GM19328 (cell line): ENCODE data around the gene ZNF654.

Experiments
- ATAC-seq: cut with Tn5 transposase; IDR thresholded peaks from one replicate; pipeline ENCODE4 v1.9.1; 2021; ENCODE audit warnings: mild to moderate bottlenecking, moderate library complexity; ENCODE audit not compliant: unreplicated experiment

ZNF654 gene

DNA sequence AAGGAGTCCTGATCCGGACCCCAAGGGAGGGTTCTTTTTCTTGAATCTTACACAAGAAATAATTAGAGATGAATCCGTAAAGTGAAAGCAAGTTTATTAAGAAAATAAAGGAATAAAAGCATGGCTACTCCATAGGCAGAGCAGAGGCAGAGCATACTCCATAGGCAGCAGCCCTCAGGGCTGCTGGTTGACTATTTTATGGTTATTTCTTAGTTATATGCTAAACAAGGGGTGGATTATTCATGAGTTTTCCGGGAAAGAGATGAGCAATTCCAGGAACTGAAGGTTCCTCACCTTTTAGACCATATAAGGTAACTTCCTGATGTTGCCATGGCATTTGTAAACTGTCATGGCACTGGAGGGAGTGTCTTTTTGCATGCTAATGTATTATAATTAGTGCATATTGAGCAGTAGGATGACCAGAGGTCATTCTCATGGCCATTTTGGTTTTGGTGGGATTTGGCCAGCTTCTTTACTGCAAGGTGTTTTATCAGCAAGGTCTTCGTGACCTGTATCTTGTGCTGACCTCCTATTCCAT, 132.9 kb downstream of the ZNF654 start:
- no peak for ATAC-seq

DNA sequence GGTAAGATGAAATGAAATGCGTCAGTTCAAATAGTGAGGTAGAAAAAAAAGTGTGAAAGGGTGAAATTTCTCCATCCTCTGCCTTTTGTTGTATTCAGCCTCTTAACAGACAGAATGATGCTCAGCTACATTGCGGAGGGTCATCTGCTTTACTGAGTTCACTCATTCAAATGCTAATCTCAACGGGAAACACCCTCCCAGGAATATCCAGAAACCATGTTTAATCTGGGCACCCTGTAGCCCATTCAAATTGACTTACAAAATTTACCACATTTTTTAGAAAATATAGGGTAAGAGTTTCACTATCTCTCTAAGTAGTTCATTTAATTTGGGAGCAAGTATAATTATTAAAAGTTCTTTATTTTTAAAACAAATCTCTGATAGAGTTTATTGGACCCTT, 133.6 kb downstream of the ZNF654 start:
- no peak for ATAC-seq
